Activated naive CD4-positive, alpha-beta T cell treated with anti-CD3 and anti-CD28 coated beads, Interleukin-2, amount 50 U/mL, for 16 hours (primary cell): ENCODE data around the gene SLC36A4.
"Not testable (repeated sequence)": the region's sequence is repeated elsewhere in the genome, so short reads cannot be mapped to it uniquely, and the experiment has no call there.

Source experiments
- DNase-seq: peaks from one replicate; pipeline ENCODE4 v3.0.0-alpha.2; 2020

Gene SLC36A4

GRCh38 chr11:93193731-93194130 is 4.1 kb downstream of the SLC36A4 start:
- no peak for DNase-seq

- DNase-seq = no peak
These were observed 5.6 kb downstream of the SLC36A4 start for GRCh38 chr11:93192163-93192562.

- DNase-seq = no peak
These were observed 8.3 kb downstream of the SLC36A4 start for GRCh38 chr11:93189462-93189861.

GRCh38 chr11:93188726-93189125 is 9.1 kb downstream of the SLC36A4 start:
- DNase-seq = no peak

- DNase-seq = no peak
These were observed 10.5 kb downstream of the SLC36A4 start for GRCh38 chr11:93187290-93187689.

- DNase-seq = not testable (repeated sequence)
These were observed 19.9 kb downstream of the SLC36A4 start for GRCh38 chr11:93177891-93178290.

- DNase-seq = no peak
These were observed 27.7 kb downstream of the SLC36A4 start for GRCh38 chr11:93169950-93170561.

GRCh38 chr11:93169143-93169542 is 28.6 kb downstream of the SLC36A4 start:
- no peak for DNase-seq

- no peak for DNase-seq
These were observed 30.9 kb downstream of the SLC36A4 start for GRCh38 chr11:93166862-93167261.

GRCh38 chr11:93166194-93166593 is 31.6 kb downstream of the SLC36A4 start:
- DNase-seq = no peak

- no peak for DNase-seq
These were observed 37.0 kb downstream of the SLC36A4 start for GRCh38 chr11:93160808-93161207.

- DNase-seq = no peak
These were observed 37.6 kb downstream of the SLC36A4 start for GRCh38 chr11:93160156-93160555.

- DNase-seq = no peak
These were observed 38.1 kb downstream of the SLC36A4 start for GRCh38 chr11:93159721-93160120.

GRCh38 chr11:93155738-93156137 is 42.1 kb downstream of the SLC36A4 start:
- DNase-seq = no peak

- no peak for DNase-seq
These were observed 52.3 kb downstream of the SLC36A4 start for GRCh38 chr11:93145390-93145915.

- DNase-seq = no peak
These were observed 54.0 kb downstream of the SLC36A4 start for GRCh38 chr11:93143800-93144199.

- DNase-seq = no peak
These were observed 54.6 kb downstream of the SLC36A4 start for GRCh38 chr11:93143186-93143585.

- no peak for DNase-seq
These were observed 64.2 kb downstream of the SLC36A4 start for GRCh38 chr11:93133488-93134109.

- DNase-seq = no peak
These were observed 65.0 kb downstream of the SLC36A4 start for GRCh38 chr11:93132836-93133235.

GRCh38 chr11:93131709-93132108 is 66.1 kb downstream of the SLC36A4 start:
- no peak for DNase-seq

- no peak for DNase-seq
These were observed 69.2 kb downstream of the SLC36A4 start for GRCh38 chr11:93128574-93128973.

GRCh38 chr11:93123351-93123898 is 74.4 kb downstream of the SLC36A4 start:
- no peak for DNase-seq

- DNase-seq = no peak
These were observed 75.1 kb downstream of the SLC36A4 start for GRCh38 chr11:93122535-93123235.

- no peak for DNase-seq
These were observed 79.5 kb downstream of the SLC36A4 start for GRCh38 chr11:93118276-93118675.
